ENCODE data around the gene CDK9.
"Not testable (repeated sequence)": the region's sequence is repeated elsewhere in the genome, so short reads cannot be mapped to it uniquely, and the experiment has no call there.

Gene CDK9

GRCh38 chr9:127785933-127786772 lies at the start of gene CDK9:
TSS of gene CDK9 (plus strand) at chr9:127786034. CDS start at chr9:127786149, 115 bp downstream.
- DNase-seq (ENCODE audit: low spot score): peak; percentile 92

- DNase-seq (ENCODE audit: low spot score): no peak
Measured at GRCh38 chr9:127738666-127739065, 47.2 kb upstream of the CDK9 start.

GRCh38 chr9:127739614-127740330 lies 46.1 kb upstream of the CDK9 start:
- no peak for DNase-seq (ENCODE audit: low spot score)

DNA sequence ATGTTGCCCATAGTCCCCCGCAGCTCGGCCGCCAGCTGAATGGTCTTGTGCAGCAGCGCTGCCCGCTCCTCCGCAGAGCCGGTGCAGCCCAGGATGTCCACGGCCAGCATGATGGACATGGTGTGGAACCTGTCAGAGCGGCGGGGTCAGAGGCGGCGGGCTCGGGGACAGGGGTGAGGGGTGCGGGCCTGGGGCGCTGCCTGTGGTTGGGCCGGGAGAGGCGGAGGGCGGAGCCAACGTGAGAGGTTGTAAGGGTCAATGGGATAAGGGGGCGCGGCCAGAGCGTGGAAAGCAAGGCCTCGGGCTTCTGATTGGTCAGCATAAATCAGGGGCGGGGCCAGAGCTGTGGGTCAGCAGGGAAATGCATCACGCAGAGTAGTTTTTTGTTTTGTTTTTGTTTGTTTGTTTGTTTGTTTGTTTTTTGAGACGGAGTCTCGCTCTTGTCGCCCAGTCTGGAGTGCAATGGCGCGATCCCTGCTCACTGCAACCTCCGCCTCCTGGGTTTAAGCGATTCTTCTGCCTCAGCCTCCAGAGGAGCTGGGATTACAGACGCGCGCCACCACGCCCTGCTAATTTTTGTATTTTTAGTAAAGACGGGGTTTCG lies 43.9 kb upstream of the CDK9 start:
- DNase-seq (ENCODE audit: low spot score): peak; percentile 91

GRCh38 chr9:127742435-127743088 lies 43.3 kb upstream of the CDK9 start:
- peak; percentile 88 for DNase-seq (ENCODE audit: low spot score)

DNA sequence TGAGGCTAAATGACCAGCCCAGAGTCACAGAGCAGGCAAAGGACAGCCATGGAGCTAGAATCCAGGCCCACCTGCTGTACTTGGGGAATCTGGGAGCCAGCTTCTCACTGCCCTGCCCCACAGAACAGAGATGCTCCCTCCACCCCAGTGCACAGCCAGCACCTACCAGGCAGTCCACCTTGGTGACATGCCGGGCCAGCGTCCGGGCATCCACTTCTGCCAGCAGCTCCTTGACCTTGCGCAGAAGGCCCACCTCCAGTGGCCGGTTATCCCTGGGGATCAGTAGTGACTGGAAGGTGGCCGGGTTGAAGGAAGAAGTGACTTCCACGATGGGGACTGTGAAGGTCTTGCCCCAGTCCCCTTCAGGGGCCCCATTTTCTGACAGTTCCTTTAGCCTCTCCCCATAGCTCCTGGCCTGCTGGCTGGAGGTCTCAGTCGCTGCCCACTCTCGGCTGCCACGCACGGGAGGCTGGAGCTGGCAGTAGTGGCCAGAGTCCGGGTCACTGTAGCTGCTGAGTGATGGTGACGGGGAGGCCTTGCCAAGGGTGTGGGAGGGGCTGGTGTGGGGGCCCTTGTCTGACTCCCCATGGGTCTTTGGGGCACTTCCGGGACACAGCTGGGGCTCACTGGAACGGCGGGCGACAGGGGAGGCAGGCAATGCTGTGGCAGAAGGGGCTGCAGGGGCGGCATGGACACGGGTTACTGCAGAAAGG lies 41.3 kb upstream of the CDK9 start:
- DNase-seq (ENCODE audit: low spot score): no peak

DNA sequence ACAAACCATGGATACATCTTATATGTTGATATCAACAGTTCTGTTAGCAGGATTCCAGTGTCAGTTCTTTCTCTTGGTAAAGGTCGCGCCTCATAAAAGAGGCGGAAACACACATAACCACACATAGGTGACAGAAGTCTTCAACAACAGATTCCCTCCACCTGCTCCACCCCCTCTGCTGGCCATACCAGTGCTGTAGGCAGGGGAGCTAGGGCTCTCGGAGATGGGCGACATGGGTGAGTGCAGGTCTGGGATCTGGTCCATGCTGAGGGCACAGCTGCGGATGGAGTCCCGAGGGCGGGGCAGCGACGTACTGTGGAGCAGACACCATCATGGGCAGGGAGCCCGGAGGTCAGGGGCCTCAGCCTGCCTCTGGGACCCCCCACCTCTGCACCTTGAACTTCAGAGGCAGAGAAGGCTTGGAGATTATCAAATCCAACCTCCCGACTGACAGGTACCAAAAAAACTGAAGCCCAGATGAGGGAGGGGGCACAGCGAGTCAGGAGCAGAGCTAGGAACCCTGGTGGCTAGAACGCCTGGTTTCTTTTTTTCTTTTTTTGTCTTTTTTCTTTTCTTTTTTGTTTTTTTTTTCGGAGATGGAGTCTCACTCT lies 38.8 kb upstream of the CDK9 start:
- no peak for DNase-seq (ENCODE audit: low spot score)

DNA sequence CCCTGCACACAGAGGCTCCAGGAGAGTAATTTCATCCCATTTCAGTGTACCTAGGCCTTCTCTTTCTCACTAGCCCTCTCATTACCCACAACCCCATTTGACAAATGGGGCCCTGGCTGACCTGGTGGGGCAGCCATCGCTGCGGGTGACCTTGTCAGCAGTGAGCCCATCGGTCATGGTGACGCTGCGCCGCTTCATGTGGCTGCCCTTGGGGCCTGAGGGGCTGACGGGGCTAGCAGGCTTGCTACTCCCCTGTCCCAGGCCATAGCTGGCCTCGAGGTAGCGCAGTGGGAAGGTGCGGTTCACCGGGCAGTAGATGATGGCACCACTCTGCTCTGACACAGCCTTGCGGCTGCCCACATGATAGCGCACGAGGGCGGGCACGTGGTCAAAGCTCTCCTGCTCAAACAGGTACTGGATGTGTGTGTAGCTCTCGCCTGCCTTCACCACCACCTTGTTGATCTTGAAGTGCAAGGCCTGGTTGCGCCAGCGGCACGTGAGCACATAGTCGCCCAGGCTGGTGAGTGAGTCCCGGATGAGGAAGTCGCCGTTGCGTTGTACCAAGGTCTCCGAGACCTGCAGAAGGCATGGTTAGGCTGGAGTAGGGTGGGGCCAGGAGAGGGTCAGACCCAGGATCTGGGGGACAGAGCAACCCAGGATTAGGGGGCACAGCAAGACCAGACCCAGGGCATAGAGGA lies 36.6 kb upstream of the CDK9 start:
- DNase-seq (ENCODE audit: low spot score): no peak

DNA sequence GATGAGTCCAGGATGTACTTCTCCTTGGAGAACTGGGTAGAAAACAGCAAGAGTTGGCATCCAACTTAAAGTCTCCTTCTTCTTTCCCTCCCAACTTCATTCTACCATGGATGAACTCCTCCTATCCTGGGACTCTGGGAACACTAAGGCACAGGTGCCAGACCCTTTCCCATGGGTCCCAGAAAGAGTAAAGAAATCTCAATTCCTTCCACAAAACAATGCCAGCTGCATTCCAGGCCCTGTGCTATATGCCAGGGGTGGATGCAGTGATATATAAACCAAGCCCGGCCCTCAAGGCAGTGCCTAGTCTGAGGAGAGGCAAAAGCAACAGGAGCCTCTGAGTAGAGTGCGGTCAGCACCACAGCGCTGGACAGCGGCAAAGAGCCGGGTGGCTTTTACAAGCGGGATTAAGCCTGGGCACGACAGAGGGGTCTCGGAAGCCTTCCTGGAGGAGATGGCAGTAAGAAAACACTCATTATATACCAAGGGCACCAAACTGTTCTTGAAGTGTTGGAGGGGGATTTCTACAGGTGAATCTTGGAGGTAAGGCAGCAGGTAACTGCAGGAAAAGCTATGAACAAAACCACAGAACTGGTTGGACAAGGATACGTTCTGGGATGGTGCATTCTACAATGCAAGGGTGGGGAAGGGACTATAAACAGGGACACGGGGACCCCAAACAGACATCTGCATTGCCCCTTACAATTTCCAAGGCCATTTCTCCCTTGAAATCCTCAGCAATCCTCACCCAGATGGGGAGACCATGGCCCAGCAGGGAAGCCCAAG lies 34.4 kb upstream of the CDK9 start:
- DNase-seq (ENCODE audit: low spot score): peak; percentile 72

- DNase-seq (ENCODE audit: low spot score): no peak
Measured at GRCh38 chr9:127753148-127753547, 32.7 kb upstream of the CDK9 start.

- DNase-seq (ENCODE audit: low spot score): no peak
Measured at GRCh38 chr9:127753622-127754021, 32.2 kb upstream of the CDK9 start.

GRCh38 chr9:127754099-127755060 lies 31.5 kb upstream of the CDK9 start:
- no peak for DNase-seq (ENCODE audit: low spot score)

DNA sequence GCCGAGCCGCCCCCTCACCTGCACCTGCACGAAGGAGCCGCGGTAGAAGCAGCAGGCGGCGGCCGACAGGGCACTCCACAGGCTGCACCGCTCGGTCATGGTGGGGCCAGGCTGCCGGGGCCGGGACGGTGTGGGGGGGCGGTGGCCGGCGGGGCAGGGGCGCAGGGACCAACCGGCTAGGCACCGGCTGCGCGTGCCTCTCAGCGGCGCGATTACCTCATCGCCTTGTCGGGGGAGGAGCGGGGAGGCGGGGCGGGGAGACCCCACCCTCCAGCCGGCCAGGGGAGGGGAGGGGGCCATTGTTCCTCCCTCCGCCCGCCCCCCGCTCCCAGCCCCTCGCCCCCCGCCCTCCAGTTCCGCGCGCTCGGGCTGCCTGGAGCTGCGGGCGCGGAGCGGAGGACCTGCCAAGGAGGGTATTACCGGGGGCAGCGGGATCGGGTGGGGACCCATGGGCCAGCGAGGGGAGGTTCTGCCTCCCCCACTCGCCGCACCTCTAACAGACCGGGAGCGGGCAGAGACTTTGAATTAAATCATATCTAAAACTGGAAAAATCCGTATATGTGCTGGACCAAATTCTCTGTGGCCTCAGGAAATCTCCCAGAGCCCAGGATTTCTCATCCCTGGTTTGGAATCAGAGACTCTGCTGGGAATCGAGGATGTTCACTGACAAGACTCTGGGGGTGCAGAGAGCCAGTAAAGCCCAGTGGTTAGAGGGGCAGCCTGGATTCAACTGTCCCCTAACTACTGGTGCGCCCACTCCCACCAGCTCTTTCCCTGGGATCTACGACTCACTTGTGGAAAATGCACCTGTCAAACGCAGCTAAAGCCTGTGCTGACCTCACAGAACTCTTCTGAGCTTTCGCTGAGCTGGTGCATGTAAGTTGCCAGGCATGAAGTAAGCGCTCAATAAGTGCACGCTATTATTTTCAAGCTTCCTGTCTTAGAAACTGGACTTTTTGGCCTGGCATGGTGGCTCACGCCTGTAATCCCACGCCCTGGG lies 30.5 kb upstream of the CDK9 start:
- DNase-seq (ENCODE audit: low spot score): no peak

- no peak for DNase-seq (ENCODE audit: low spot score)
Measured at GRCh38 chr9:127756233-127756632, 29.6 kb upstream of the CDK9 start.

DNA sequence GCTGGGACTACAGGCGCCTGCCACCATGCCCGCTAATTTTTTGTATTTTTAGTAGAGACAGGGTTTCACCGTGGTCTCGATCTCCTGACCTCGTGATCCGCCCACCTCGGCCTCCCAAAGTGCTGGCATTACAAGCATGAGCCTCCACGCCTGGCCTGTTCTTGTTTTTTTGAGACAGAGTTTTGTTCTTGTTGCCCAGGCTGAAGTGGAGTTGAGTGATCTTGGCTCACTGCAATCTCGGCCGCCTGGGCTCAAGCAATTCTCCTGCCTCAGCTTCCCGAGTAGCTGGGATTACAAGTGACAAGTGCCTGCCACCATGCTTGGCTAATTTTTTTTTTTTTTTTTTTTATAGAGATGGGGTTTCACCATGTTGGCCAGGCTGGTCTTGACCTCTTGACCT lies 29.1 kb upstream of the CDK9 start:
- not testable (repeated sequence) for DNase-seq (ENCODE audit: low spot score)

DNA sequence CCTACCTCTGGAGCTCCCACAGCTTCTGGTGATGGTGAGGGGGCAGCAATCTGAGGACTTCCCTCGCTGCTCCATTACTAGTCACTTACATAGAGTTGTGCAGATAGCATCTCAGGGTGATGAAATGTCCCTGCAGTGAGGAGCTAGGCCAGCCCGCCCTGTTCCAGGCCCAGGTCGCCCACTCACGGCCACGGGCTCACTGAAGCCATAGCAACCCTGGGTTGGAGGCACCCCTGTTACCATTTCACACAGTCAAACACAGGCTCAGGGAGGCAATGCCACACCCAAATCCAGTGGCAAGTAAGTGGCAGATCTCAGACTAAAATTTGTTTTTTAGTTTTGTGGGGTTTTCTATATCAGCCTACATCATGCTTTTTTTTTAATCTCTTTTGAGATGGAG lies 27.0 kb upstream of the CDK9 start:
- DNase-seq (ENCODE audit: low spot score): no peak

- no peak for DNase-seq (ENCODE audit: low spot score)
Measured at GRCh38 chr9:127761061-127761460, 24.8 kb upstream of the CDK9 start.
